Heart left ventricle (tissue), 13 donors: ENCODE data around the gene RPS16.

ENCODE experiments used
- POLR2A ChIP-seq, 2 donors: fragments of 450-650 bp; IDR thresholded peaks; one replicate each; pipeline ENCODE4 v1.6.1; 2017; ENCODE audit warnings: antibody characterized with exemption in 2 of 2, mild to moderate bottlenecking in 2 of 2, moderate library complexity in 2 of 2
- TF ChIP-seq, protein P1 (sequence below), 12 donors: fragments of 200-600 bp; sonication (generic) in 4 of 12; IDR thresholded peaks; one replicate each; pipeline versions ENCODE4 v1.5.0 to v1.8.0; 2018 to 2022; ENCODE audit warnings: antibody characterized with exemption in 12 of 12, mild to moderate bottlenecking in 5 of 12
- donor health status: ischemic (EF 13 %, LVEDD 7.1; RV severe dilation, severe dysfunction).
- donor health status: DM: no; HTN: yes; CAD: no.
- donor health status: DM: no; HTN: no; CAD: no.
- donor health status: ischemic (EF 25% LVEDD 6.9; RV normal size, moderate dysfunction).
- donor health status: ischemic (EF 25% LVEDD 5.7; RV mildly dilated, moderate dysfunction).
- donor health status: ischemic (EF 35%, LVEDD 5.7; RV mildly dilated, moderate dysfunction).
- donor health status: nonischemic (EF 11% LVEDD 7.7; RV severe dilation, severe dysfunction).
- donor health status: DM: yes; HTN: yes; CAD: no.
- donor health status: PGD.
- donor health status: ischemic (EF 29% LVEDD 5.4; RV normal size, mild dysfunction).
- donor health status: nonischemic (EF 23%, LVEDD 6.1; RV moderate dilation, normal function).

DNA sequence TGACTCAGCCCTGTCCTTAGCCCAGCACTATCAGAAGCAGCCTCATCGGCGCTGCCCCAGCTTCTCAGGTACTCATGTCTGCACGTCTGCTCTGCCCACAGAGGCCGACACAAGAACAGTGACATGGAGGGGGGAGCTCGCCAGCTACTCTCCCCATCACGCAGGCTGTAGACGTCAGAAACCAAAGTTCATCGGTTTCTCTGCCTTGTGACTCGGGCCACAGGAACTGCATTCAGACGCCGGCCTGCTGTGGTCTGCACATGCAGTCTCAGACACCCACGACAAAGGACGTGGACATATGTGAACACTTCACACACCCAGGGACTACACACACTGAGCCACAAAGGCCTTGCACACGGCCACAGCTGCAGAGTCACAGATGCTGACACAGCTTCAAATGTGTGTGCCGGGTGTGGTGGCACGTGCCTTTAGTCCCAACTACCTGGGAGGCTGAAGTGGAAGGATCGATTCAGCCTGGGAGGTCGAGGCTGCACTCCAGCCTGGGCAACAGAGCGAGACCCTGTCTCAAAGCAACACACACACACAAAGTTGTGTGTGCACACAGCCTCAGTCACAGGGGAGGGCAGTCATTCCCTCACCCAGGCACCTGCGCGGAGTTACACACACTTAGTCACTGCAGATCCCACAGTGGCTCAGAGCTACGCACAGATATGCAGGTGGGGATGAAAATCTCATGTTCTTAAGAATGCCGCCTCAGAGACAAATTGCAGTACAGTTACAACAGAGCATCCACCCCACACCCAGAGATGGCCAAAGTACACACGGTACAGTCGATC is 34.0 kb downstream of the RPS16 start:
- TF ChIP-seq, protein P1, sequence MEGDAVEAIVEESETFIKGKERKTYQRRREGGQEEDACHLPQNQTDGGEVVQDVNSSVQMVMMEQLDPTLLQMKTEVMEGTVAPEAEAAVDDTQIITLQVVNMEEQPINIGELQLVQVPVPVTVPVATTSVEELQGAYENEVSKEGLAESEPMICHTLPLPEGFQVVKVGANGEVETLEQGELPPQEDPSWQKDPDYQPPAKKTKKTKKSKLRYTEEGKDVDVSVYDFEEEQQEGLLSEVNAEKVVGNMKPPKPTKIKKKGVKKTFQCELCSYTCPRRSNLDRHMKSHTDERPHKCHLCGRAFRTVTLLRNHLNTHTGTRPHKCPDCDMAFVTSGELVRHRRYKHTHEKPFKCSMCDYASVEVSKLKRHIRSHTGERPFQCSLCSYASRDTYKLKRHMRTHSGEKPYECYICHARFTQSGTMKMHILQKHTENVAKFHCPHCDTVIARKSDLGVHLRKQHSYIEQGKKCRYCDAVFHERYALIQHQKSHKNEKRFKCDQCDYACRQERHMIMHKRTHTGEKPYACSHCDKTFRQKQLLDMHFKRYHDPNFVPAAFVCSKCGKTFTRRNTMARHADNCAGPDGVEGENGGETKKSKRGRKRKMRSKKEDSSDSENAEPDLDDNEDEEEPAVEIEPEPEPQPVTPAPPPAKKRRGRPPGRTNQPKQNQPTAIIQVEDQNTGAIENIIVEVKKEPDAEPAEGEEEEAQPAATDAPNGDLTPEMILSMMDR (IDR thresholded peaks at IDR 0.05): no peak
- TF ChIP-seq POLR2A (IDR thresholded peaks at IDR 0.05): no peak
